Upper lobe of right lung (tissue), 1 donor: Measurements from ENCODE around the gene ALDH3A2. TPM values are rescaled to one million over a fixed set of nuclear protein-coding genes. Genes with fewer than 3 reads are reported as not detected.
A peak's percentile ranks its signal among the peaks of the same experiment; 100 is the strongest.

ENCODE experiments used
- ATAC-seq: fragments of 200-7000 bp; cut with Tn5 transposase; one replicate; pipeline ENCODE4 v1.9.1; 2020; ENCODE audit warnings: mild to moderate bottlenecking, moderate library complexity
- DNase-seq: peaks from one replicate; pipeline ENCODE4 v3.0.0-alpha.2; 2020
- H3K27ac ChIP-seq: fragments of 200-600 bp; one replicate; pipeline ENCODE4 v1.8.0; 2022
- H3K27me3 ChIP-seq: fragments of 200-600 bp; one replicate; pipeline ENCODE4 v1.8.0; 2022; ENCODE audit warnings: mild to moderate bottlenecking
- H3K36me3 ChIP-seq: fragments of 200-600 bp; one replicate; pipeline ENCODE4 v1.8.0; 2022
- H3K4me1 ChIP-seq: fragments of 200-600 bp; one replicate; pipeline ENCODE4 v1.8.0; 2022
- H3K4me3 ChIP-seq: fragments of 200-600 bp; one replicate; pipeline ENCODE4 v1.8.0; 2022; ENCODE audit warnings: mild to moderate bottlenecking
- H3K9me3 ChIP-seq: fragments of 200-600 bp; one replicate; pipeline ENCODE4 v1.8.0; 2022
- intact Hi-C: fragments of 100-400 bp; cut with DNase I; formaldehyde crosslinking; loops from one replicate; pipeline ENCODE4 v1.11.0; 2022
- total RNA-seq: library from RNA; stranded (reverse); fragmentation: NEBNext Ultra II Directional; extraction: Animal tissue kit (Norgen Biotek cat#: 25700); gene quantifications from one replicate; pipeline ENCODE4 v1.2.1, GENCODE V29; 2021
- TF ChIP-seq, protein P1 (sequence below): fragments of 200-600 bp; IDR thresholded peaks from one replicate; pipeline ENCODE4 v1.8.0; 2022; ENCODE audit warnings: antibody characterized with exemption
- donor health status: DM: no; HTN: yes; CAD: no; lungs with severe emphysema.

The ALDH3A2 gene
- total RNA-seq, 1 donor from 2014 or later, result 134 TPM

DNA sequence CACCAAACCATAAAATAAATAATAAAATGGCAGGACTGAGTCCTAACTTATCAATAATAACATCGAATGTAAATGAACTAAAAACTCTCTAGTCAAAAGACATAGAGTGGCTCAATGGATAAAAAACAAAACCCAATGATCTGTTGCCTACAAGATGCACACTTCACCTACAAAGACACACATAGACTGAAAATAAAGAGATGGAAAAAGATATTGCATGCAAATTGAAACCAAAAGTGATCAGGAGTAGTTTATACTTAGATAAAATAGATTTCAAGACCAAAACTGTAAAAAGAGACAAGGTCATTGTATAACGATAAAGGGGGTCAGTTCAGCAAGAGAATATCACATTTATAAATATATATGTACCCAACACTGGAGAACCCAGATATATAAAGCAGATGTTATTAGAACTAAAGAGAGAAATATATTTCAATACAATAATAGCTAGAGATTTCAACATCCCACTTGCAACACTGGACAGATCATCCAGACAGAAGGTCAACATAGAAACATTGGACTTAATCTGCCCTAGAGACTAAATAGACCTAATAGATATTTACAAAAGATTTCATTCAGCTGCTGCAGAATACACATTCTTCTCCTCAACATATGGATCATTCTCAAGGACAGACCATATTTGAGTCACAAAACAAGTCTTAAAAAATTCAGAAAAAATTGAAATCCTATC lies 38.0 kb downstream of the ALDH3A2 start:
- Histone ChIP-seq H3K36me3 (no peaks in the 10 kb centered on the region), H3K27ac (no peak overlapping the region), H3K4me1 (no peaks in the 10 kb centered on the region), H3K27me3 (no peaks in the 10 kb centered on the region), H3K4me3 (no peak overlapping the region), H3K9me3 (no peaks in the 10 kb centered on the region)
- DNase-seq (no peak), ATAC-seq (no peak)
- intact Hi-C loops, result no loop called here
- TF ChIP-seq, protein P1, sequence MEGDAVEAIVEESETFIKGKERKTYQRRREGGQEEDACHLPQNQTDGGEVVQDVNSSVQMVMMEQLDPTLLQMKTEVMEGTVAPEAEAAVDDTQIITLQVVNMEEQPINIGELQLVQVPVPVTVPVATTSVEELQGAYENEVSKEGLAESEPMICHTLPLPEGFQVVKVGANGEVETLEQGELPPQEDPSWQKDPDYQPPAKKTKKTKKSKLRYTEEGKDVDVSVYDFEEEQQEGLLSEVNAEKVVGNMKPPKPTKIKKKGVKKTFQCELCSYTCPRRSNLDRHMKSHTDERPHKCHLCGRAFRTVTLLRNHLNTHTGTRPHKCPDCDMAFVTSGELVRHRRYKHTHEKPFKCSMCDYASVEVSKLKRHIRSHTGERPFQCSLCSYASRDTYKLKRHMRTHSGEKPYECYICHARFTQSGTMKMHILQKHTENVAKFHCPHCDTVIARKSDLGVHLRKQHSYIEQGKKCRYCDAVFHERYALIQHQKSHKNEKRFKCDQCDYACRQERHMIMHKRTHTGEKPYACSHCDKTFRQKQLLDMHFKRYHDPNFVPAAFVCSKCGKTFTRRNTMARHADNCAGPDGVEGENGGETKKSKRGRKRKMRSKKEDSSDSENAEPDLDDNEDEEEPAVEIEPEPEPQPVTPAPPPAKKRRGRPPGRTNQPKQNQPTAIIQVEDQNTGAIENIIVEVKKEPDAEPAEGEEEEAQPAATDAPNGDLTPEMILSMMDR, result no peak

DNA sequence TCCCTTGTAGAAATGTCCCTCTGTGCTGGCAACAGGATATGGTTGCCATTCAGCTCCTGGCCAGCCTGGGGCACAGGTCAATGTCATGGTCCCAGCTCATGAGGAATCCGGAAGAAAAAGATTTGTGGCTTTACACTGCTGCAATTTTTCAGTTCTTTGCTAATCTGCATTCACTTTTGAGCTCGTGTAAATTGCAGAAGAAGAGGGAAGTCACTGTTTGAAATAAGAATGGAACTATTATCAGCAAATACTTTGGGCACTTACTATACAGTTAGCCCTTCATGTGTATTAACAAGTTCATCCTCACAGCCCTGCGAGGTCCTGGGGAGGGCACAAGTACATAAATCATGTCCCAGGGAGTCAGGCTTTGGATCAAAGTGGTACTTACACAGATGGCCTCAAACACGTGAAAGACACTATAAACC lies 53.7 kb downstream of the ALDH3A2 start:
- Histone ChIP-seq H3K36me3 (no peaks in the 10 kb centered on the region), H3K27ac (no peak overlapping the region), H3K4me3 (no peak overlapping the region), H3K9me3 (no peaks in the 10 kb centered on the region), H3K27me3 (no peaks in the 10 kb centered on the region), H3K4me1 (peaks cover 11% of the 10 kb centered on the region)
- ATAC-seq, result peak; percentile 15
- intact Hi-C loops, result no loop called here
- TF ChIP-seq, protein P1, result no peak
- DNase-seq, result no peak

DNA sequence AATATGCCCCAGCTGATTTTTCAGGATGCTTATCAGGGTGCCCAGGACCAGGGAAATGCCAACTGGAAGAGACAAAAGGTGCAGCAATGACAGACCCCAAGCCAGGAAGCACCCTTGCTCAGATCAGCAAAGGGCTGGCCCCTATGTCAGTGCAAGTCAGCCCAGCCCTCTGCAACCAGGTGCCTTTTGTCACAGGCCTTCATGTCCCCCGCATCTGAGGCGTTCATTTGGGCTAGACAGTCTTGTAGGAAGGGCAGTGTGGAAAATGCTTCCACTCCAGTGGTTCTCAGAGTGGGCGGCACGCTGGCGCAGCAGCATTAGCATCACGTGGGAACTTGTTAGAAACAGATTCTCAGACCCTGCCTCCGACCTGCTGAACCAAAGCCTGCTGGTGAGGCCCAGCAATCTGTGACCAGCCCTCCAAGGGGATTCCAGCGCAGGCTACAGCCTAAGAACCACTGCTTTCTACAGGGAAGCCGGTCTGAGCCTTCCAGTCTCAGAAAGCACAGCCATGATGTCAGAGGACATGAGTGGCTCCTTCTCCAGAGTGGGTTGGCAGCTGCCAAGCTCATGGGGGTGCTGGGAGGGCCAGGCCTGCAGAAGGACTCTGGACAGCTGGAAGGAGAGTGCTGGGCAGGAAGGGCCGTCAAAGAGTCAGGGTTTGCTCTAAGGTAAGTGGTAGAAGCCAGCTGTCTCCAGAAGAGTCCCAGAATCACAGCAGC lies 54.7 kb downstream of the ALDH3A2 start:
- H3K9me3 ChIP-seq, result no peaks in the 10 kb centered on the region
- intact Hi-C loops, result no loop called here
- H3K27ac ChIP-seq, result peak overlapping the region; percentile 51
- TF ChIP-seq, protein P1, result no peak
- no peak overlapping the region for H3K4me3 ChIP-seq
- H3K4me1 ChIP-seq, result peaks cover 11% of the 10 kb centered on the region
- DNase-seq, result peak; percentile 81
- no peaks in the 10 kb centered on the region for H3K36me3 ChIP-seq
- peak; percentile 79 for ATAC-seq
- no peaks in the 10 kb centered on the region for H3K27me3 ChIP-seq

DNA sequence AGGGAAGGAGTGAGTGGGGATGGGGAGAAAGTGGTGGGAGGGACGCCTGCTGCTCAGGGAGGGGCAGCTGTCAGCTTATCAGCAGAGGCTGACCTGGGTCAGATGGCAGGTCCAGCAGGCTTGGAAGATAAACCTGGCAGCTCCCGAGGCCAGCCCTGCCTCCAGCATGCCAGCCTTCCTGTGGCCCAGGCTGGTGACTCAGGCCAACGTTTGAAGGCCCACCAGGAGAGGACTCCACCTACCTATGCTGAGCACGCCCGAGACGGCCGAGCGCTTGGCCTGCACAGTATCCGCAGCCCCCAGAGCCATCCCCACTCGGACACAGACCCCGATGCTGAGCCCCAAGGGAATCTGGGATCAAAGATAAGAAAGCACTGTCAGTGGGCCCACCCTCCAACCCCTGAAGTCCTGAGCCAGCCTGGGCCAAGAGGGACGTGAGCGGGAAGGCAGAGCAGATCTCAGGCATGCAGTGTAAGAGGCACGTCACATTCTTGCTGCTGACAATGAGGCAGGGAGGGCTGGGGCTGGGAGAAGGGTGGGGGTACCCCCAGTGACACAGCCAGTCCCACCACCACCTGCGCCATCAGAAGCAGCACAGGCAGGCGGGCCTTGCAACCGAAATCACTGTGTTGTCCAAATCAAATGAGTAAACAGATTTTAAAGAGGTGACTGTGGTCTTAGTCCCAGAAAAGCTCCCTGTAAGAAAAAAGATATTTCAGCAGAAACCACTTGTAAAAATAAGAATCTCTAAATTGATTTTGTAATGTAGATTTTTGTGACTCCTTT lies 55.5 kb downstream of the ALDH3A2 start:
- ATAC-seq (peak; percentile 60), DNase-seq (no peak)
- intact Hi-C loops, result no loop called here
- TF ChIP-seq, protein P1, result no peak
- H3K4me3 ChIP-seq, result no peak overlapping the region
- H3K27ac ChIP-seq, result peak overlapping the region; percentile 51
- H3K36me3 ChIP-seq, result no peaks in the 10 kb centered on the region
- no peaks in the 10 kb centered on the region for H3K27me3 ChIP-seq
- H3K9me3 ChIP-seq, result no peaks in the 10 kb centered on the region
- peaks cover 11% of the 10 kb centered on the region for H3K4me1 ChIP-seq

DNA sequence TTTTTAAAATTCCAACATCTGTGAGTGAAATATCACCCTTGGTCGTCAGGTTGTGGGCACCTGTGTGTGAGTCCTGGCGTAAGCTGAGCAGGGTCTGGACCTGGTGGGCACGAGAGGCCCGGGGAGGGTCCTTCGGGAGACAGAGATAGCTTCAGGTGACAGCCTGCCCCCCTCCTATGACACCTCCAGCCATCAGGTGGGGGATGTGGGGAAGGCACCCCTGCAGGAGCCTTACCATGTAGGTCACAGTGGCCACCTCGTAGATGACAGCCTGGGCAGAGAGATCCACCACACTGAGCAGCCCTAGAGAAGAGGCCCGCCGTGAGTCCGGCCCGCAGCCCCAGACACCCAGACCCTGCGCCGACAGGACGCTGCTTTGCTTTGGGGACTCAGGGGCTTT lies 56.6 kb downstream of the ALDH3A2 start:
- peaks cover 11% of the 10 kb centered on the region for H3K4me1 ChIP-seq
- H3K9me3 ChIP-seq, result no peaks in the 10 kb centered on the region
- no peaks in the 10 kb centered on the region for H3K27me3 ChIP-seq
- H3K36me3 ChIP-seq, result no peaks in the 10 kb centered on the region
- no peak for ATAC-seq
- H3K27ac ChIP-seq, result no peak overlapping the region
- TF ChIP-seq, protein P1, result no peak
- no peak for DNase-seq
- intact Hi-C loops, result no loop called here
- H3K4me3 ChIP-seq, result no peak overlapping the region
